Thyroid gland (tissue), 4 donors: ENCODE results near the gene SEC14L2. TPM values are rescaled to one million over a fixed set of nuclear protein-coding genes. Genes with fewer than 3 reads are reported as not detected.
"Not testable (repeated sequence)": the region's sequence is repeated elsewhere in the genome, so short reads cannot be mapped to it uniquely, and the experiment has no call there.

ENCODE experiments used
- DNase-seq, 2 donors: peaks; one replicate each; pipeline ENCODE4 v3.0.0-alpha.2; 2019
- H3K27ac ChIP-seq, 3 donors: fragments of 200-600 bp; sonication (generic); 1 replicate in 2 of 3; 2 replicates in 1 of 3; pipeline ENCODE4 v1.5.1; 2016 to 2019; ENCODE audit warnings: mild to moderate bottlenecking in 1 of 3, moderate library complexity in 1 of 3
- H3K27me3 ChIP-seq: fragments of 200-600 bp; sonication (generic); one replicate; pipeline ENCODE4 v1.5.1; 2019
- H3K36me3 ChIP-seq, 2 donors: fragments of 200-600 bp; sonication (generic); one replicate each; pipeline ENCODE4 v1.5.1; 2016 to 2019
- H3K4me1 ChIP-seq, 2 donors: fragments of 200-600 bp; sonication (generic); one replicate each; pipeline ENCODE4 v1.5.1; 2017 to 2019
- H3K4me3 ChIP-seq, 3 donors: fragments of 200-600 bp; sonication (generic); replicated peaks in 1 of 3; 1 replicate in 2 of 3; 2 replicates in 1 of 3; pipeline ENCODE4 v1.5.1; 2016; ENCODE audit warnings: mild to moderate bottlenecking in 1 of 3
- H3K9me3 ChIP-seq: fragments of 200-600 bp; sonication (generic); one replicate; pipeline ENCODE4 v1.5.1; 2017
- CTCF ChIP-seq, 6 experiments: fragments of 200-600 bp in 3 of 6; fragments of 450-650 bp in 3 of 6; sonication (generic) in 3 of 6; IDR thresholded peaks; one replicate each; pipeline ENCODE4 v1.5.1; 2016 to 2019; ENCODE audit warnings: antibody characterized with exemption in 6 of 6, mild to moderate bottlenecking in 2 of 6, inconsistent platforms in 1 of 6, moderate library complexity in 1 of 6
- POLR2A ChIP-seq, 2 donors: fragments of 450-650 bp; IDR thresholded peaks; one replicate each; pipeline ENCODE4 v1.6.1; 2017; ENCODE audit warnings: antibody characterized with exemption in 2 of 2, mild to moderate bottlenecking in 2 of 2, moderate library complexity in 1 of 2
- WGBS, 2 donors: methylation state at CpG; one replicate each; pipeline ENCODE4 v1.1.5; 2017; 5-methylcytosine and 5-hydroxymethylcytosine counted together
- intact Hi-C: fragments of 100-400 bp; cut with DNase I; formaldehyde crosslinking; loops from one replicate; pipeline ENCODE4 v1.15.1; 2023
- total RNA-seq, 4 donors: library from RNA; depleted of rRNA; stranded (reverse); fragments of >200 nt; gene quantifications; one replicate each; pipeline ENCODE4 v1.2.3, GENCODE V29; 2016

SEC14L2 gene
- total RNA-seq, 4 donors from 2014 or later, result 26.6 to 59.1 (median 30.4) TPM

- no peaks in the 10 kb centered on the region for H3K9me3 ChIP-seq
- no peak for DNase-seq
- WGBS, 2 donors, result 69 to 78% methylated on average over 4 of the region's 4 CpGs
- no peak overlapping the region for H3K4me3 ChIP-seq
- intact Hi-C loops, result no loop called here
- no peak for TF ChIP-seq POLR2A (IDR thresholded peaks at IDR 0.05)
- no peak for TF ChIP-seq CTCF (IDR thresholded peaks at IDR 0.05)
- no peaks in the 10 kb centered on the region for H3K36me3 ChIP-seq
- no peak overlapping the region for H3K27ac ChIP-seq
- no peaks in the 10 kb centered on the region for H3K27me3 ChIP-seq
- H3K4me1 ChIP-seq, result no peaks in the 10 kb centered on the region
Observed at GRCh38 chr22:30460147-30460546, 63.3 kb downstream of the SEC14L2 start.

GRCh38 chr22:30460555-30460954 lies 63.7 kb downstream of the SEC14L2 start:
- 82 to 93% methylated on average over 6 of the region's 6 CpGs for WGBS, 2 donors
- H3K4me1 ChIP-seq, H3K36me3 ChIP-seq, H3K4me3 ChIP-seq, intact Hi-C loops, H3K27me3 ChIP-seq, DNase-seq, H3K9me3 ChIP-seq, H3K27ac ChIP-seq: not testable (repeated sequence)

- 50 to 77% methylated on average over 2 of the region's 2 CpGs for WGBS, 2 donors
- intact Hi-C loops, result no loop called here
- no peak for DNase-seq
- Histone ChIP-seq H3K4me1 (peaks cover 4 to 5% of the 10 kb centered on the region in 2 donors), H3K9me3 (no peaks in the 10 kb centered on the region), H3K36me3 (no peaks in the 10 kb centered on the region), H3K27ac (no peak overlapping the region), H3K27me3 (no peaks in the 10 kb centered on the region), H3K4me3 (no peak overlapping the region)
- no peak for TF ChIP-seq POLR2A (IDR thresholded peaks at IDR 0.05)
- no peak for TF ChIP-seq CTCF (IDR thresholded peaks at IDR 0.05)
Observed at GRCh38 chr22:30469165-30469564, 72.3 kb downstream of the SEC14L2 start.

GRCh38 chr22:30470655-30471054 lies 73.8 kb downstream of the SEC14L2 start:
- DNase-seq, result no peak
- H3K4me3 ChIP-seq, result no peak overlapping the region
- H3K36me3 ChIP-seq, result no peaks in the 10 kb centered on the region
- 88 to 90% methylated on average over 2 of the region's 2 CpGs for WGBS, 2 donors
- intact Hi-C loops, result no loop called here
- no peaks in the 10 kb centered on the region for H3K27me3 ChIP-seq
- no peak for TF ChIP-seq POLR2A (IDR thresholded peaks at IDR 0.05)
- TF ChIP-seq CTCF (IDR thresholded peaks at IDR 0.05), result no peak
- no peaks in the 10 kb centered on the region for H3K9me3 ChIP-seq
- H3K27ac ChIP-seq, result no peak overlapping the region
- peaks cover 4 to 5% of the 10 kb centered on the region in 2 donors for H3K4me1 ChIP-seq

- no peaks in the 10 kb centered on the region for H3K36me3 ChIP-seq
- H3K4me3 ChIP-seq, result no peak within 1 kb of the TSS
- TF ChIP-seq POLR2A (IDR thresholded peaks at IDR 0.05) (no peak), CTCF (IDR thresholded peaks at IDR 0.05) (no peak)
- H3K4me1 ChIP-seq, result peaks cover 4 to 5% of the 10 kb centered on the region in 2 donors
- WGBS, 2 donors, result 46 to 54% methylated on average over 6 to 13 of the region's 13 CpGs
- peak; percentile 23 to 44 for DNase-seq
- intact Hi-C loops, result no loop called here
- H3K27me3 ChIP-seq, result no peaks in the 10 kb centered on the region
- no peak within 1 kb of the TSS for H3K27ac ChIP-seq
- H3K9me3 ChIP-seq, result no peaks in the 10 kb centered on the region
Observed at GRCh38 chr22:30471616-30472318, 74.9 kb downstream of the SEC14L2 start, which contains the start of gene SEC14L3. Gene SEC14L3 (minus strand): TSS chr22:30472017. CDS start chr22:30471958, 59 bp downstream.
